NT2/D1 (cell line): ENCODE data around the gene PKDCC.

ENCODE experiments used
- SUZ12 ChIP-seq: IDR thresholded peaks from 2 replicates; pipeline ENCODE4 v1.6.1; 2011; ENCODE audit not compliant: insufficient read length, insufficient read depth; ENCODE audit errors: extremely low read depth
- YY1 ChIP-seq: IDR thresholded peaks from 2 replicates; pipeline ENCODE4 v1.6.1; 2011; ENCODE audit not compliant: insufficient read length, insufficient read depth
- ZNF274 ChIP-seq: IDR thresholded peaks from 2 replicates; pipeline ENCODE4 v1.6.1; 2011; ENCODE audit warnings: mild to moderate bottlenecking, low read depth, low read length

- TF ChIP-seq YY1 (no peak), ZNF274 (no peak), SUZ12 (no peak)
Measured at GRCh38 chr2:42054714-42055430, 7.1 kb downstream of the PKDCC start.
